Measurements from ENCODE around the gene RCOR1.

The RCOR1 gene

GRCh38 chr14:102726191-102726949, 133.9 kb downstream of the RCOR1 start:
- H3K27me3 ChIP-seq (ENCODE audit: control insufficient read depth, insufficient read depth, low read length), result no peaks in the 10 kb centered on the region
- no peak overlapping the region for H3K4me3 ChIP-seq (ENCODE audit: low read depth, low read length)
- no peaks in the 10 kb centered on the region for H3K4me1 ChIP-seq (ENCODE audit: control insufficient read depth, insufficient read depth, low read length)
- H3K36me3 ChIP-seq (ENCODE audit: control insufficient read depth, insufficient read depth, low read length), result peaks cover 31% of the 10 kb centered on the region
- H3K9me3 ChIP-seq (ENCODE audit: control insufficient read depth, insufficient read depth, low read length), result no peaks in the 10 kb centered on the region
- H3K9ac ChIP-seq (ENCODE audit: low read depth, low read length), result no peak overlapping the region

GRCh38 chr14:102727336-102728095, 135.1 kb downstream of the RCOR1 start:
- peaks cover 25% of the 10 kb centered on the region for H3K36me3 ChIP-seq (ENCODE audit: control insufficient read depth, insufficient read depth, low read length)
- no peaks in the 10 kb centered on the region for H3K4me1 ChIP-seq (ENCODE audit: control insufficient read depth, insufficient read depth, low read length)
- no peak overlapping the region for H3K4me3 ChIP-seq (ENCODE audit: low read depth, low read length)
- H3K9ac ChIP-seq (ENCODE audit: low read depth, low read length), result no peak overlapping the region
- no peaks in the 10 kb centered on the region for H3K27me3 ChIP-seq (ENCODE audit: control insufficient read depth, insufficient read depth, low read length)
- no peaks in the 10 kb centered on the region for H3K9me3 ChIP-seq (ENCODE audit: control insufficient read depth, insufficient read depth, low read length)

- Histone ChIP-seq H3K9ac (ENCODE audit: low read depth, low read length) (no peak overlapping the region), H3K27me3 (ENCODE audit: control insufficient read depth, insufficient read depth, low read length) (no peaks in the 10 kb centered on the region), H3K4me3 (ENCODE audit: low read depth, low read length) (no peak overlapping the region), H3K4me1 (ENCODE audit: control insufficient read depth, insufficient read depth, low read length) (no peaks in the 10 kb centered on the region), H3K36me3 (ENCODE audit: control insufficient read depth, insufficient read depth, low read length) (peaks cover 27% of the 10 kb centered on the region), H3K9me3 (ENCODE audit: control insufficient read depth, insufficient read depth, low read length) (no peaks in the 10 kb centered on the region)
Observed at GRCh38 chr14:102728501-102728900, 136.1 kb downstream of the RCOR1 start.

DNA sequence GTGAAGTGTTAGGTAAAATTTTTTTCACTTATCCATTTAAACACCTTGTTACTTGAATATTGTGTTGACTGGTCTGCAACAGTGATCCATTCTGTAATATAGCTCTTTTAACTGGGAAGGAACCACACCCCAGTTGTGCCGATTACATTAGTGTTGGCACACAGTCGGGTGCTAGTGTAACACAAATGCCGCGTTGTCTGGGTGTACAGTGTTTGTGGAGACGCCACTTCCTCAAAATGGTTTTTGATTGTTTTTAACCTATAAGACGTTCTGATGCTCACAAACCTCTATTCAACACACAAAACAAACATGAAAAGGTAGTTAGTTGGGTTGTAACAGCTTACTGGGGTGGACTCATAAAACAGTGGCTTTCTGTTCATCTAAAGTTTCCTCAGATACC, 136.8 kb downstream of the RCOR1 start:
- Histone ChIP-seq H3K36me3 (ENCODE audit: control insufficient read depth, insufficient read depth, low read length) (peaks cover 27% of the 10 kb centered on the region), H3K27me3 (ENCODE audit: control insufficient read depth, insufficient read depth, low read length) (no peaks in the 10 kb centered on the region), H3K9me3 (ENCODE audit: control insufficient read depth, insufficient read depth, low read length) (no peaks in the 10 kb centered on the region), H3K4me1 (ENCODE audit: control insufficient read depth, insufficient read depth, low read length) (no peaks in the 10 kb centered on the region), H3K4me3 (ENCODE audit: low read depth, low read length) (no peak overlapping the region), H3K9ac (ENCODE audit: low read depth, low read length) (no peak overlapping the region)

DNA sequence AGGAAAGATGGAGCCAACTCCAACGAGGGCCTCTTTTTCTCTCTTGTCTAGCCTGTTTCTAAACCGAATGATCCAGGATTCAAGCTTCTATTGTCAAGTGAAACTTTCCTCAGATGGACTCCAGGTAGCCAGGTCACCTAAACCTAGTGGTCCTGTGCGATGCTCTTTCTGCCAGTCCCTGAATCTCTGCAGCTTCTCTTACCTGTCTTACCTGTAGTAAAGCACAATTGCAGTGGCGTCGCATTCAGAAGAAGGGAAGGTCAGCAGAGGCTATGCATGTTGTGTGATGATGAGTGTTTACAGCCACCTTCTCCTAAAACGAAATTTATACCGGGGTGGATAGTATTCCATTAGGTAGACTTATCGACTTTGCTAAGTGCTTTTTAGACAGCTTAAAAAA, 137.4 kb downstream of the RCOR1 start:
- Histone ChIP-seq H3K4me3 (ENCODE audit: low read depth, low read length) (no peak overlapping the region), H3K9ac (ENCODE audit: low read depth, low read length) (no peak overlapping the region), H3K27me3 (ENCODE audit: control insufficient read depth, insufficient read depth, low read length) (no peaks in the 10 kb centered on the region), H3K36me3 (ENCODE audit: control insufficient read depth, insufficient read depth, low read length) (peaks cover 27% of the 10 kb centered on the region), H3K9me3 (ENCODE audit: control insufficient read depth, insufficient read depth, low read length) (no peaks in the 10 kb centered on the region), H3K4me1 (ENCODE audit: control insufficient read depth, insufficient read depth, low read length) (no peaks in the 10 kb centered on the region)

- H3K4me3 ChIP-seq (ENCODE audit: low read depth, low read length), result no peak overlapping the region
- H3K9me3 ChIP-seq (ENCODE audit: control insufficient read depth, insufficient read depth, low read length), result no peaks in the 10 kb centered on the region
- no peaks in the 10 kb centered on the region for H3K27me3 ChIP-seq (ENCODE audit: control insufficient read depth, insufficient read depth, low read length)
- no peak overlapping the region for H3K9ac ChIP-seq (ENCODE audit: low read depth, low read length)
- H3K36me3 ChIP-seq (ENCODE audit: control insufficient read depth, insufficient read depth, low read length), result peaks cover 23% of the 10 kb centered on the region
- no peaks in the 10 kb centered on the region for H3K4me1 ChIP-seq (ENCODE audit: control insufficient read depth, insufficient read depth, low read length)
Observed at GRCh38 chr14:102731101-102731870, 138.8 kb downstream of the RCOR1 start.

- peaks cover 20% of the 10 kb centered on the region for H3K36me3 ChIP-seq (ENCODE audit: control insufficient read depth, insufficient read depth, low read length)
- H3K4me1 ChIP-seq (ENCODE audit: control insufficient read depth, insufficient read depth, low read length), result no peaks in the 10 kb centered on the region
- no peak overlapping the region for H3K9ac ChIP-seq (ENCODE audit: low read depth, low read length)
- H3K4me3 ChIP-seq (ENCODE audit: low read depth, low read length), result no peak overlapping the region
- no peaks in the 10 kb centered on the region for H3K27me3 ChIP-seq (ENCODE audit: control insufficient read depth, insufficient read depth, low read length)
- no peaks in the 10 kb centered on the region for H3K9me3 ChIP-seq (ENCODE audit: control insufficient read depth, insufficient read depth, low read length)
Observed at GRCh38 chr14:102731871-102732800, 139.7 kb downstream of the RCOR1 start.

DNA sequence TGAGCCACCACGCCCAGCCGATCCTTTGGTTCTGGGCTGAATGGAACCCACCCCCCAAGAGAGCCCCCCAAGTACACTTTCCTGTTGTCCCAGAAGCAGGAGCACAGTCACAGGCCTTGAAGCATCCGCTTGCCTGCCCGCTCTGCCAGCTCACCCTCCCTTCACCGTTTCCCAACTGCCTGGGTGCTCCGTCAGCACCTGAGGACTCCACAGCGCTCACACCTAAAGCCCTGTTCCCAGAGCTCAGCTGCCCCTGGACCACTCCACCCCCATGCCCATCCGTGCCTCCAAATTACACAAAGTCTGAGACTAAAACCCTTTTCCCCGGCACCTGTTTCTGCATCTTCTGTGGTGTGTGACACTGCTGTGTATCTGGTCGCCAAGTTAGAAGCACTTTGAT, 140.5 kb downstream of the RCOR1 start:
- H3K36me3 ChIP-seq (ENCODE audit: control insufficient read depth, insufficient read depth, low read length), result peaks cover 22% of the 10 kb centered on the region
- H3K9me3 ChIP-seq (ENCODE audit: control insufficient read depth, insufficient read depth, low read length), result no peaks in the 10 kb centered on the region
- H3K4me3 ChIP-seq (ENCODE audit: low read depth, low read length), result no peak overlapping the region
- H3K9ac ChIP-seq (ENCODE audit: low read depth, low read length), result no peak overlapping the region
- H3K27me3 ChIP-seq (ENCODE audit: control insufficient read depth, insufficient read depth, low read length), result no peaks in the 10 kb centered on the region
- no peaks in the 10 kb centered on the region for H3K4me1 ChIP-seq (ENCODE audit: control insufficient read depth, insufficient read depth, low read length)

DNA sequence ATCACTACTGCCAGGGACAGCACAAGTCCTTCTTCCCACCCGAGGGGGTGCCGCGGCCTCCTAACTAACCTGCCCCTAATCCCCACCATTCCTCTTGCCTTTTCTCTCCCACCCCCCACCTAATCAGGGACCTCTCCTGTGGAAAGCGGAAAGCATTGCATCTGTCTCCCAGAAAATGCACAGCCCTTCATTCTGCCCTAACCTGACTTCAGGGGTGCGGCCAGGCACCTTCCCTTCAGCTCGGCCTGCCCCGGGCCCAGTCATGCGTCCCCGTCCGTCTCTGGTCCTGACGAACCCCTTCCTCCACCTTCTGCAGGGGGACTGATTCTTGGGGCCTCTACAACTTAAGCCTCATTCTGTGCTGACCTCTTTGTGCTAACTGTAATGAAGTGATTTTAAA, 140.9 kb downstream of the RCOR1 start:
- no peak overlapping the region for H3K9ac ChIP-seq (ENCODE audit: low read depth, low read length)
- H3K27me3 ChIP-seq (ENCODE audit: control insufficient read depth, insufficient read depth, low read length), result no peaks in the 10 kb centered on the region
- H3K4me1 ChIP-seq (ENCODE audit: control insufficient read depth, insufficient read depth, low read length), result no peaks in the 10 kb centered on the region
- H3K4me3 ChIP-seq (ENCODE audit: low read depth, low read length), result no peak overlapping the region
- H3K9me3 ChIP-seq (ENCODE audit: control insufficient read depth, insufficient read depth, low read length), result no peaks in the 10 kb centered on the region
- H3K36me3 ChIP-seq (ENCODE audit: control insufficient read depth, insufficient read depth, low read length), result peaks cover 21% of the 10 kb centered on the region

GRCh38 chr14:102734436-102734835, 142.0 kb downstream of the RCOR1 start:
- peaks cover 17% of the 10 kb centered on the region for H3K36me3 ChIP-seq (ENCODE audit: control insufficient read depth, insufficient read depth, low read length)

GRCh38 chr14:102736956-102737355, 144.5 kb downstream of the RCOR1 start:
- Histone ChIP-seq H3K4me1 (ENCODE audit: control insufficient read depth, insufficient read depth, low read length) (no peaks in the 10 kb centered on the region), H3K4me3 (ENCODE audit: low read depth, low read length) (no peak overlapping the region), H3K27me3 (ENCODE audit: control insufficient read depth, insufficient read depth, low read length) (no peaks in the 10 kb centered on the region), H3K9ac (ENCODE audit: low read depth, low read length) (no peak overlapping the region), H3K9me3 (ENCODE audit: control insufficient read depth, insufficient read depth, low read length) (no peaks in the 10 kb centered on the region), H3K36me3 (ENCODE audit: control insufficient read depth, insufficient read depth, low read length) (peaks cover 17% of the 10 kb centered on the region)

More at GRCh38 chr14:102734436-102734835, 142.0 kb downstream of the RCOR1 start:
- Histone ChIP-seq H3K9me3 (ENCODE audit: control insufficient read depth, insufficient read depth, low read length) (no peaks in the 10 kb centered on the region), H3K4me3 (ENCODE audit: low read depth, low read length) (no peak overlapping the region), H3K4me1 (ENCODE audit: control insufficient read depth, insufficient read depth, low read length) (no peaks in the 10 kb centered on the region), H3K9ac (ENCODE audit: low read depth, low read length) (no peak overlapping the region), H3K27me3 (ENCODE audit: control insufficient read depth, insufficient read depth, low read length) (no peaks in the 10 kb centered on the region)

Data from iPS-15b (cell line).